GM18519 (cell line): ENCODE measurements around the gene ADAM12.
A peak's percentile ranks its signal among the peaks of the same experiment; 100 is the strongest.

Experiments
- ATAC-seq: cut with Tn5 transposase; IDR thresholded peaks from one replicate; pipeline ENCODE4 v1.9.1; 2021; ENCODE audit warnings: mild to moderate bottlenecking, moderate library complexity; ENCODE audit not compliant: unreplicated experiment, low FRiP score

ADAM12 gene

DNA sequence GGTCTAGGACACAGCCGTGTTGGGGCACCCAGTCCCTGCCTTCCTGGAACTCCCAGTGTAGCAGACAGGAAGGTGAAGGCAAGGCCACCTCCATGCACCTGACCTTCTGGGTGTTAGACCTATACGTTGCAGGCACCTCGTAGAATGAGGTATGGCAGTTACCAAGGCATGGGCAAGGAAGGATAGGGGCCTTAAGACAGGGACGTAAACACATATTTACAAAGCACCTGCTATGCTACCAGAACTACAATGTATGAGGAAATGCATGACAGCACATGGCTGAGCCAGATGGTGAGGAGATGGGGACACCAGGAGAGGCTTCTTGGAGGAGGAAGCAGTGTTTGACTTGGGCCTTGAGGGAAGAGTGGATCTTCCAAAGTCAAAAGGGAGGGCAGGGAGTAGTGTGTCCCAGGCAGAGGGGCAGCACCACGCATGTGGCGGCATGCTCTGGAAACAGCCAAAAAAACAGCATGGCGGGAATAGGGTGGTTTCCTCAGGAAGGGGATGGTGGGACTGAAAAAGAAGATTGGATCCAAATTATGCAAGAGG lies 260.7 kb downstream of the ADAM12 start:
- no peak for ATAC-seq

DNA sequence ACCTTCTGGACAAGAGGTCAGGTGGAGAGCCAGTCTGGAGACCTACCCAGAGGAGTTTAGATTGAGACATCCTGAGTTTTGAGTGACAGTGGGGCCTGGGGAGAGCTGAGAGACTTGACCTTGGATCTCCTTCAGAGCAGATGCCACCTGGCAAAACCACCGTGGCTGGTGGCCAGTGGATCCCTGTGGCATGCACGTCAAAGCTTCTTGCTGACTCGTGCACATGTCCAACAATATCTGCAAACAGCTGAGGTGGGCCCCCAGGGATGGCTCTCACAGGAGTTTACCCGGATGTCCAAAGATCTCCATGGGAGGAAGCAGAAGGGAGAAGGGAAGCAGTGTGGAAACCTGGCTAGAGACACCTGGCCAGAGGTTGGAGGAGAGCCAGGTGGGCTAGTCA lies 261.4 kb downstream of the ADAM12 start:
- no peak for ATAC-seq

- no peak for ATAC-seq
Measured at GRCh38 chr10:126126023-126126422, 262.3 kb downstream of the ADAM12 start.

GRCh38 chr10:126124668-126125349 lies 263.5 kb downstream of the ADAM12 start:
- ATAC-seq, result no peak

- ATAC-seq, result no peak
Measured at GRCh38 chr10:126124046-126124445, 264.2 kb downstream of the ADAM12 start.

- no peak for ATAC-seq
Measured at GRCh38 chr10:126123466-126123865, 264.8 kb downstream of the ADAM12 start.

- no peak for ATAC-seq
Measured at GRCh38 chr10:126122881-126123280, 265.4 kb downstream of the ADAM12 start.

GRCh38 chr10:126119599-126119998 lies 268.7 kb downstream of the ADAM12 start:
- no peak for ATAC-seq

GRCh38 chr10:126118476-126118875 lies 269.8 kb downstream of the ADAM12 start:
- no peak for ATAC-seq

- no peak for ATAC-seq
Measured at GRCh38 chr10:126117196-126117595, 271.1 kb downstream of the ADAM12 start.

- no peak for ATAC-seq
Measured at GRCh38 chr10:126115886-126116285, 272.4 kb downstream of the ADAM12 start.

DNA sequence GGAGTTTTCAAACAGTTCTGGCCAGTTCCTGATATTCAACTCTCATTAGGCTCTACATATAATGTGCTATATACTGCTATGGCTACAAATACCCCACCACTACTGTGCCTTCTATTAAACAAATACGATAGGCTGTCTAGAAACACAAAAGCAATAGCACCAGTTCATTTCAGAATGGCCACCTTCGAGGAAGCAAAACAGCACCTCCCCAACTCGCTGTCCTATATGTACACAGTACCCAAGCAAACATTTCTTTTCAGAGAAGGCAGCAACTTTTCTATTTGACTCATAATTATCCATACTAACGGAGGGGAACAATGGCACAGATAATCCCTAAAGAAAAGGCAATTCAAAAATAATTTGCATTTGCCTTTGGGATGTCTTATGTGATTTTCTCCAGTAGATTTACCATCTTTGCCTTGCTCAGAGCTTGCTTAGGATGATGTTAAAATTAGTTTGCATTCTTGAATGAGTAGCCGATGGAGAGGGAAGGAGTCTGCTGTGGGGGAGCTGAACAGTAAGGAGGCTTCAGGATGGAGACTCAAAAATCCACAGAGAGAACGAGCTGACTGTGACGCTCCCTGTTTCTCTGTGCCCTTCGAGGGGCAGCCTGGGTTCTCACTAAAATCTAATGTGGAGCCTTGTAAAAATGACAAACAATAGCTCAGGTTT lies 273.3 kb downstream of the ADAM12 start:
- ATAC-seq, result no peak

- ATAC-seq, result no peak
Measured at GRCh38 chr10:126111516-126111915, 276.8 kb downstream of the ADAM12 start.

GRCh38 chr10:126110489-126111180 lies 277.6 kb downstream of the ADAM12 start:
- ATAC-seq, result no peak

DNA sequence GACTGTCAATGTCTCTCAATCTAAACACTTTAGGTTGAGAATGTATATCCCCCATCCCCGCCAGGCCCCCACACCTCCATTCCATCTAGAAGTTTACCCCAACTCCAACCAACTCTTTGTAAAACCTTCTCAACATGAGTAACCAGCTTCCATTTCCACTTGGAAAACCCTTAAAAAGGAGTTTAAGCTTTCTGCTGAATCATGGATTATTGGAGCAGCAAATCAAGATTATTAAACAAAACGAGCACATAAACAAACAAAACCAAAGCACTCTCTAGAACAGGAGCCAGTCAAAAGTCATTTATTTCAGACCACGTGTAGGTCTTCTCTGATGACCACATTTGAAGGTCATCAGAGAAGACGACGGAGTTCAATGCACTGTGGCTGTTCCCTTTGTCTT lies 278.4 kb downstream of the ADAM12 start:
- ATAC-seq, result no peak

DNA sequence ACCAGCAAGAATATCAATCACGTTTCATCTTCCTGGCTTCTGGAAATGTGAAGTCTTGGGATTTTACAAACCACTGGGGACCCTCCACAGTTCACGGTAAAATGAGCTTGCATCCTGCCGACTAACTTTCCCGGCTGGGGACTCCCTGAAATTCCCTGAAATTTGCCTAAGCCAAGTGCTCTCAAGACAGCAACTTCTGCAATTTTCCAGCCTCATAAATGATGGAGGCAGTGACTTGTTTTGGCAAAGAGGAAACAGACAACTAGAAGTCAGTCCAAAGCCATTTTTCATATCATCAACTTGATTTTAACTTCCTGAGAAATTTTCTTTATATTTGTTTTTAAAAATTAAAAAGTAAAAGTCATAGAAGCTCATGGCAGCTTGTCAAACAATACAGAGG lies 279.6 kb downstream of the ADAM12 start:
- no peak for ATAC-seq

GRCh38 chr10:126104767-126105166 lies 283.5 kb downstream of the ADAM12 start:
- no peak for ATAC-seq

- no peak for ATAC-seq
Measured at GRCh38 chr10:126102636-126103035, 285.6 kb downstream of the ADAM12 start.

- peak; percentile 93 for ATAC-seq
Measured at GRCh38 chr10:126101736-126102135, 286.5 kb downstream of the ADAM12 start.

DNA sequence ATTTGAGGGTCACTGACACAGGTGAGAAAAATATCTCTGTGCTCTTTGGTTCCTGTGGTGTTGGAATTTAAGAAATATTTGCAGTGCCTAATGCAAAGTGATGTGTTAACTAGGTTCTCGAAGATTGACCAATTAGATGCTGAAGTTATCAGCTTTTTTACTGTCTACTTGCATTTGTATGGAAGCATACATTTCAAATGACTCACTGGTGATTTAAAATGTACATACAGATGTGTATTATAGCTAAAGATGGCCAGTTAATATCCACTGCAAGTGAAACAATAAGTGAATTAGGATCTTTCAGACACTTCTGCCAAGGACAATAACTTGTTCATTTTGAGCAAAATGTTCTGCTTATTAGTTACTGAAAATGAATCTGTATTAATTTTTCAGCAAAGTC lies 287.0 kb downstream of the ADAM12 start:
- ATAC-seq, result no peak

DNA sequence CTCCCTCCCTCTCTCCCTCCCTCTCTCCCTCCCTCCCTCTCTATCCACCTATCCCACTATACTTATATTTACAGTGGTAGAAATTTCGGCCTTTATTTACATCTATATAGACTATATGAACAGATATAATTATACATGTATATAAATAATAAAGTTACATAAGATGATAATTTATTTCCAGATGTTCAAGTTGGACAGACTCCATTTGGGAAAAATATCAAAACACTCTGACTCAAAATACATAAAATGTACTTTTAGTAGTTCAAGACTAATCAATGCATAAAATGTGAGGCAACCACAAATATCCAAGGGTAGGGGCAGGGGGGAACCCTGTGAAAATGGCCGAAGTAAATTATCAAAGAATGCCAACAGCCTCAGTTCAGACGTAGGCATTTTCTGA lies 288.9 kb downstream of the ADAM12 start:
- no peak for ATAC-seq

DNA sequence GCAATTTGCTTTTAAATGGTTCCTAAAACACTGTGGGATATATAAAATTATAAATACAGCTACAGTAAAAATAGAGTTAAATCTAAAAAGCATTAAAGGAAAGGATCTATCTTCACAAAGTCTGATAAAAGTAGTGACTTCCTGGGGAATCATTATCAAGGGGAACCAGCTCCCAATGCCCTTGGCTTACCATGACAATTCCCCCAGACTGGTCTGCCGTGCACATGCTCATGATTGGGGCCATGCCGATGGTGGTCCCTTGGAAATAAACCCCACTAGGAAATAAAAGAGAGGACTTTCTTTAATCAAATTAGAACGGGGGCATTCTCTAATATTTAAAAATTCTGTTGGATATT lies 290.1 kb downstream of the ADAM12 start:
- ATAC-seq, result no peak
